K562 (cell line): Measurements from ENCODE around the gene PPFIA3. TPM values are rescaled to one million over a fixed set of nuclear protein-coding genes. Genes with fewer than 3 reads are reported as not detected.

Experiments
- AFF4 ChIP-seq: sonication (generic); formaldehyde crosslinking; IDR thresholded peaks from 2 replicates; pipeline ENCODE4 v1.8.0; 2023; ENCODE audit warnings: mild to moderate bottlenecking, missing genetic modification reagents
- BCOR ChIP-seq: fragments of 450-650 bp; IDR thresholded peaks from 2 replicates; pipeline ENCODE4 v1.6.1; 2016
- BRD4 ChIP-seq: fragments of 200-600 bp; sonication (generic); IDR thresholded peaks from 2 replicates; pipeline ENCODE4 v1.6.1; 2017; ENCODE audit warnings: inconsistent platforms
- CBFB ChIP-seq: sonication (generic); formaldehyde crosslinking; IDR thresholded peaks from 2 replicates; pipeline ENCODE4 v1.4.0; 2020; ENCODE audit warnings: mild to moderate bottlenecking, missing genetic modification reagents
- EGR1 ChIP-seq: fragments of 450-650 bp; conservative IDR thresholded peaks from 2 replicates; pipeline ENCODE4 v1.6.1; 2017; ENCODE audit warnings: mild to moderate bottlenecking
- FOXJ2 ChIP-seq: fragments of 200-800 bp; sonication (Bioruptor generic); IDR thresholded peaks from 2 replicates; pipeline ENCODE4 v1.6.1; 2016; ENCODE audit warnings: missing genetic modification characterization, missing compliant biosample characterization
- FUS ChIP-seq: fragments of 200-400 bp; formaldehyde crosslinking; optimal IDR thresholded peaks from 2 replicates; pipeline ENCODE3; 2017; ENCODE audit warnings: low read depth, low read length
- GABPA ChIP-seq: fragments of 200-800 bp; sonication (Bioruptor generic); conservative IDR thresholded peaks from 2 replicates; pipeline ENCODE4 v1.6.1; 2016; ENCODE audit warnings: low read depth, missing genetic modification characterization, missing compliant biosample characterization
- HMGN3 ChIP-seq: IDR thresholded peaks from 2 replicates; pipeline ENCODE4 v1.6.1; 2011; ENCODE audit warnings: borderline replicate concordance, low read depth, mild to moderate bottlenecking, mixed read lengths, low read length; ENCODE audit not compliant: insufficient read length; ENCODE audit errors: extremely low read depth
- L3MBTL2 ChIP-seq: fragments of 450-650 bp; IDR thresholded peaks from 2 replicates; pipeline ENCODE4 v1.6.1; 2016; ENCODE audit warnings: mild to moderate bottlenecking, moderate library complexity
- LEF1 ChIP-seq: fragments of 450-650 bp; IDR thresholded peaks from 2 replicates; pipeline ENCODE4 v1.6.1; 2016; ENCODE audit warnings: mild to moderate bottlenecking
- MAFG ChIP-seq: fragments of 450-650 bp; conservative IDR thresholded peaks from 2 replicates; pipeline ENCODE4 v1.6.1; 2016; ENCODE audit warnings: missing genetic modification characterization, missing compliant biosample characterization
- MCM2 ChIP-seq: fragments of 450-650 bp; IDR thresholded peaks from 2 replicates; pipeline ENCODE4 v1.6.1; 2017; ENCODE audit warnings: low read depth, mild to moderate bottlenecking
- PYGO2 ChIP-seq: fragments of 450-650 bp; IDR thresholded peaks from 2 replicates; pipeline ENCODE4 v1.6.1; 2016; ENCODE audit warnings: mild to moderate bottlenecking, missing genetic modification characterization, moderate library complexity, missing compliant biosample characterization
- SRSF1 ChIP-seq: fragments of 200-400 bp; formaldehyde crosslinking; IDR thresholded peaks from 2 replicates; pipeline ENCODE4 v1.6.1; 2017; ENCODE audit warnings: mild to moderate bottlenecking, low read depth, low read length, moderate library complexity
- TBL1XR1 ChIP-seq, 2 experiments: IDR thresholded peaks; 2 replicates each; pipeline ENCODE4 v1.6.1; 2012; ENCODE audit warnings: improper control_type of control experiment in 2 of 2, low read length in 2 of 2, mild to moderate bottlenecking in 1 of 2
- TBP ChIP-seq: optimal IDR thresholded peaks from 2 replicates; pipeline ENCODE3; 2011; ENCODE audit warnings: low read depth, low read length, improper control_type of control experiment
- ZFX ChIP-seq: sonication (generic); formaldehyde crosslinking; IDR thresholded peaks from 2 replicates; pipeline ENCODE4 v1.8.0; 2022; ENCODE audit warnings: mild to moderate bottlenecking, missing genetic modification reagents, moderate library complexity
- ZNF212 ChIP-seq: fragments of 450-650 bp; formaldehyde crosslinking; IDR thresholded peaks from 2 replicates; pipeline ENCODE4 v1.4.0; 2020; ENCODE audit warnings: mild to moderate bottlenecking
- ZNF384 ChIP-seq: IDR thresholded peaks from 2 replicates; pipeline ENCODE4 v1.6.1; 2012; ENCODE audit warnings: low read depth, low read length, improper control_type of control experiment
- ZSCAN32 ChIP-seq: fragments of 450-650 bp; formaldehyde crosslinking; IDR thresholded peaks from 2 replicates; pipeline ENCODE4 v1.4.0; 2020; ENCODE audit warnings: mild to moderate bottlenecking, moderate library complexity
- polyA plus RNA-seq, 8 experiments: library from polyadenylated mRNA; depleted of rRNA in 4 of 8; stranded (reverse) in 5 of 8; unstranded in 3 of 8; fragments of >200 nt; fragmentation: Nextera tagmentation in 2 of 8; fragmentation: Illumina TruSeq in 1 of 8; extraction: Ambion mirVana in 2 of 8; extraction: Trizol in 1 of 8; gene quantifications; 2 replicates each; pipeline versions ENCODE4 v1.2.1 to v1.2.3, GENCODE V29; 2011 to 2014; ENCODE audit warnings: inconsistent platforms in 1 of 8, missing spikeins in 1 of 8
- total RNA-seq, 7 experiments: library from RNA; depleted of rRNA in 6 of 7; stranded (reverse); fragments of >200 nt in 6 of 7; fragmentation: Illumina TruSeq in 2 of 7; extraction: Trizol in 2 of 7; gene quantifications; 2 replicates each; pipeline versions ENCODE4 v1.2.1 to v1.2.3, GENCODE V29; 2011 to 2021; ENCODE audit warnings: low replicate concordance in 1 of 7
- TF ChIP-seq, protein P1 (sequence below): fragments of 450-650 bp; formaldehyde crosslinking; IDR thresholded peaks from 2 replicates; pipeline ENCODE4 v1.4.0; 2020; ENCODE audit warnings: mild to moderate bottlenecking, moderate library complexity
- TF ChIP-seq, protein P2 (sequence below): sonication (generic); formaldehyde crosslinking; IDR thresholded peaks from 2 replicates; pipeline ENCODE4 v1.8.0; 2022; ENCODE audit warnings: missing genetic modification reagents, mild to moderate bottlenecking, moderate library complexity, borderline replicate concordance

The PPFIA3 gene
- total and polyA plus RNA-seq, 9 of the 15 experiments (the other 6 are each of a cell fraction or from before 2014, with no cell fraction given): 0.10 to 53.0 (median 17.6) TPM

DNA sequence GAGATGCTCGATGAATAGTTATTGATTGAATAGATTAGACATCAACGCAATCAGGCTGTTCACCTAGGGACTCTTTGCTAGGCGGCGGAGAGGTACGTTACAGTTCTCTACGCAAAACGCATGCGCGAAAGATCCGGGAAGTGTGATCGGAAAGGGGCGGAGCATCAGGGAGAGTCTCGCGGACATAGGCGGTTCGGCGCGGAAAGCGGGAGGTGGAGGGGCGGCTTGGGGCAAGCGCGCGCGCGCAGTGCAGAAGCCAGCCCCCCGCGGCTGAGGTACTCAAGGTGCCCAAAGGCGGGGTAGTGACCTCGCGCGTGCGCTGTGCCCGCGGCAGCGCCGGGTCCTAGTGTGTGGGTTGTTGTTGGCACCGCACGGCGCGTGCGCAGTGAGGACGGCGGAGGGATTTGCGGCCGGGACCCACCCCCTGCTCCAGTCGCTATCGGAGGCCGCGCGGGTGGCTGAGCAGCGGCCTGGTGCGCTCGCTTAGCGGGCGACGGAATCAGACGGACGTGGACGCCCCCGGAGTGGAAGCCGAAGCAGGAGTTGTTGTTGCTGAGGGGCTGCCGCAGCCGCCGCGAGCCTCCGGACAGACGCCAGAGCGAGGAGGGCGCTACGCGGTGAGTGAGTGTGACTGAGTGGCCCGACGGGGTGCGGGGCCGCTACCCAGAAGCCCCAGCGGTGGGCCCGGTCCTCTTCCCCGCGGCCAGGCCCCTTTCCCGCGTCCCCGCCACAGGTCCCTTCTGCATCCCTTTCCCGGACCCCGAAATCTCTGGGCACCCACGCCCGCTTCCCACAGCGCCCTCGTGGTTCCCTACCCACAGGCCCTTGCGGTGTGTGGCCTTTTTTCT, 34.1 kb upstream of the PPFIA3 start, which contains the start of gene SNRNP70 (continued):
- no peak for TF ChIP-seq MAFG (tag)
- no peak for TF ChIP-seq AFF4 (CRISPR knock-in tag)
- TF ChIP-seq GABPA (tag): no peak; the same call in 1 of the 2 replicates
- TF ChIP-seq TBL1XR1 (IDR thresholded peaks at IDR 0.05; ENCODE audit: low read length in 2 of 2): peak in 1 of 2 experiments; percentile 19; a peak in 1 of 4 replicates
- TF ChIP-seq TBP: peak; percentile 79
- TF ChIP-seq, protein P1, sequence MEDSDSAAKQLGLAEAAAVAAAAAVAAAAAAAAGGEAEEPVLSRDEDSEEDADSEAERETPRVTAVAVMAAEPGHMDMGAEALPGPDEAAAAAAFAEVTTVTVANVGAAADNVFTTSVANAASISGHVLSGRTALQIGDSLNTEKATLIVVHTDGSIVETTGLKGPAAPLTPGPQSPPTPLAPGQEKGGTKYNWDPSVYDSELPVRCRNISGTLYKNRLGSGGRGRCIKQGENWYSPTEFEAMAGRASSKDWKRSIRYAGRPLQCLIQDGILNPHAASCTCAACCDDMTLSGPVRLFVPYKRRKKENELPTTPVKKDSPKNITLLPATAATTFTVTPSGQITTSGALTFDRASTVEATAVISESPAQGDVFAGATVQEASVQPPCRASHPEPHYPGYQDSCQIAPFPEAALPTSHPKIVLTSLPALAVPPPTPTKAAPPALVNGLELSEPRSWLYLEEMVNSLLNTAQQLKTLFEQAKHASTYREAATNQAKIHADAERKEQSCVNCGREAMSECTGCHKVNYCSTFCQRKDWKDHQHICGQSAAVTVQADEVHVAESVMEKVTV (CRISPR knock-in tag): 0 out of 2 replicates have a peak, but pooled peaks have one; percentile 21
- TF ChIP-seq BCOR: no peak
- peak; percentile 95 for TF ChIP-seq ZFX
- TF ChIP-seq FUS: peak; percentile 70
- TF ChIP-seq EGR1: peak; percentile 88
- TF ChIP-seq CBFB (CRISPR knock-in tag): no peak
- no peak for TF ChIP-seq PYGO2 (tag)
- TF ChIP-seq ZNF212: no peak
- no peak for TF ChIP-seq ZNF384
- TF ChIP-seq SRSF1: no peak
- no peak for TF ChIP-seq FOXJ2
- peak; percentile 35 for TF ChIP-seq L3MBTL2
- no peak for TF ChIP-seq MCM2
- TF ChIP-seq LEF1: 0 out of 2 replicates have a peak, but pooled peaks have one; percentile 58
- peak; percentile 68; the same call in 1 of the 2 replicates for TF ChIP-seq BRD4
- 0 out of 2 replicates have a peak, but pooled peaks have one; percentile 37 for TF ChIP-seq ZSCAN32 (CRISPR knock-in tag)
- peak; percentile 80 for TF ChIP-seq HMGN3
- TF ChIP-seq, protein P2, sequence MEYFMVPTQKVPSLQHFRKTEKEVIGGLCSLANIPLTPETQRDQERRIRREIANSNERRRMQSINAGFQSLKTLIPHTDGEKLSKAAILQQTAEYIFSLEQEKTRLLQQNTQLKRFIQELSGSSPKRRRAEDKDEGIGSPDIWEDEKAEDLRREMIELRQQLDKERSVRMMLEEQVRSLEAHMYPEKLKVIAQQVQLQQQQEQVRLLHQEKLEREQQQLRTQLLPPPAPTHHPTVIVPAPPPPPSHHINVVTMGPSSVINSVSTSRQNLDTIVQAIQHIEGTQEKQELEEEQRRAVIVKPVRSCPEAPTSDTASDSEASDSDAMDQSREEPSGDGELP (CRISPR knock-in tag): peak; percentile 81
